Left forelimb (tissue), 1 donor: ENCODE measurements around the gene IPO9.
"Not testable (repeated sequence)": the region's sequence is repeated elsewhere in the genome, so short reads cannot be mapped to it uniquely, and the experiment has no call there.

Experiments used
- DNase-seq: peaks from one replicate; pipeline ENCODE4 v3.0.0-alpha.2; 2018; ENCODE audit warnings: low spot score

Gene IPO9

GRCh38 chr1:201809876-201810275 lies 19.1 kb upstream of the IPO9 start:
- DNase-seq, result no peak

GRCh38 chr1:201810466-201811216 lies 18.3 kb upstream of the IPO9 start:
- DNase-seq, result no peak

GRCh38 chr1:201813226-201813625 lies 15.7 kb upstream of the IPO9 start:
- DNase-seq, result no peak

- no peak for DNase-seq
Observed at GRCh38 chr1:201816309-201816854, 12.6 kb upstream of the IPO9 start.

GRCh38 chr1:201818971-201819750 lies 9.8 kb upstream of the IPO9 start:
- no peak for DNase-seq

- DNase-seq, result no peak
Observed at GRCh38 chr1:201820413-201820812, 8.5 kb upstream of the IPO9 start.

GRCh38 chr1:201825245-201825644 lies 3.7 kb upstream of the IPO9 start:
- DNase-seq, result no peak

GRCh38 chr1:201826830-201827229 lies 2.1 kb upstream of the IPO9 start:
- DNase-seq, result no peak

- DNase-seq, result no peak
Observed at GRCh38 chr1:201827321-201828216, 1.4 kb upstream of the IPO9 start.

GRCh38 chr1:201828217-201828819 lies 639 bp upstream of the IPO9 start:
- no peak for DNase-seq

GRCh38 chr1:201831371-201831770 lies 2.4 kb downstream of the IPO9 start:
- DNase-seq, result no peak

- no peak for DNase-seq
Observed at GRCh38 chr1:201834621-201835020, 5.7 kb downstream of the IPO9 start.

- no peak for DNase-seq
Observed at GRCh38 chr1:201838381-201838780, 9.4 kb downstream of the IPO9 start.

- not testable (repeated sequence) for DNase-seq
Observed at GRCh38 chr1:201839089-201839488, 10.1 kb downstream of the IPO9 start.

GRCh38 chr1:201840055-201840454 lies 11.1 kb downstream of the IPO9 start:
- no peak for DNase-seq

GRCh38 chr1:201840490-201840889 lies 11.5 kb downstream of the IPO9 start:
- no peak for DNase-seq

GRCh38 chr1:201841265-201841912 lies 12.4 kb downstream of the IPO9 start:
- DNase-seq, result no peak

- DNase-seq, result no peak
Observed at GRCh38 chr1:201842472-201843027, 13.6 kb downstream of the IPO9 start.

- no peak for DNase-seq
Observed at GRCh38 chr1:201845331-201846083, 16.6 kb downstream of the IPO9 start.

- no peak for DNase-seq
Observed at GRCh38 chr1:201847150-201847549, 18.2 kb downstream of the IPO9 start.
